Endothelial cell of umbilical vein (primary cell): Measurements from ENCODE around the gene DCAF6. TPM values are rescaled to one million over a fixed set of nuclear protein-coding genes. Genes with fewer than 3 reads are reported as not detected.

ENCODE experiments used
- BruUV-seq: library from RNA; stranded (reverse); fragments of 400-500 nt; replicated peaks from 2 replicates; lab custom pipeline; 2021; lab: Mats Ljungman, UMichigan
- CTCF ChIA-PET: fragments of 300-600, 350-600 bp; sonication (Branson Sonifier 250); formaldehyde crosslinking; loops from one replicate; lab custom pipeline; 2021; ENCODE audit warnings: antibody characterized with exemption, inconsistent platforms; lab: Charles Lee
- POLR2A ChIA-PET: fragments of 300-600, 350-600 bp; sonication (Branson Sonifier 250); formaldehyde crosslinking; loops from one replicate; lab custom pipeline; 2021; ENCODE audit warnings: antibody characterized with exemption, inconsistent platforms; lab: Charles Lee
- DNase-seq: peaks from one replicate; pipeline ENCODE4 v3.0.0-alpha.2; 2011; ENCODE audit warnings: low read depth, low spot score
- FAIRE-seq: peaks from 2 replicates; lab custom pipeline; 2011; peaks lifted over from hg19 to GRCh38; lab: Jason Lieb, UNC
- H2AFZ ChIP-seq: 2 replicates; pipeline ENCODE4 v1.6.0; 2012; ENCODE audit warnings: low read depth, low read length, control low read depth, inconsistent platforms
- H3K27ac ChIP-seq: 2 replicates; pipeline ENCODE4 v1.5.1; 2011; ENCODE audit warnings: low read depth, mild to moderate bottlenecking, control low read depth, low read length, moderate library complexity; ENCODE audit not compliant: insufficient read depth
- H3K27me3 ChIP-seq, 2 experiments: 2 replicates each; pipeline versions ENCODE4 v1.6.0 to v1.6.1; 2011; ENCODE audit warnings: low read length in 2 of 2, mixed read lengths in 1 of 2; ENCODE audit not compliant: control insufficient read depth in 2 of 2, insufficient read depth in 2 of 2
- H3K36me3 ChIP-seq, 2 experiments: 2 replicates in 1 of 2; 3 replicates in 1 of 2; pipeline ENCODE4 v1.5.1; 2011; ENCODE audit warnings: low read length in 2 of 2, mild to moderate bottlenecking in 1 of 2, moderate library complexity in 1 of 2; ENCODE audit not compliant: control insufficient read depth in 2 of 2, insufficient read depth in 2 of 2; ENCODE audit errors: extremely low read depth in 1 of 2
- H3K4me1 ChIP-seq: 3 replicates; pipeline ENCODE4 v1.5.1; 2011; ENCODE audit warnings: mild to moderate bottlenecking, low read length; ENCODE audit not compliant: control insufficient read depth, insufficient read depth; ENCODE audit errors: extremely low read depth
- H3K4me2 ChIP-seq: 2 replicates; pipeline ENCODE4 v1.6.1; 2011; ENCODE audit warnings: low read length, control low read depth, mixed read lengths; ENCODE audit not compliant: insufficient read depth
- H3K4me3 ChIP-seq, 3 experiments: fragments of 200-600 bp in 1 of 3; sonication (generic), shearing (Covaris generic) in 1 of 3; replicated peaks in 1 of 3; 2 replicates each; pipeline ENCODE4 v1.5.1; 2011 to 2016; ENCODE audit warnings: control low read depth in 3 of 3, low read length in 3 of 3, mild to moderate bottlenecking in 2 of 3, inconsistent platforms in 1 of 3, low read depth in 1 of 3, moderate library complexity in 1 of 3; ENCODE audit not compliant: insufficient read depth in 1 of 3
- H3K79me2 ChIP-seq: 2 replicates; pipeline ENCODE4 v1.6.0; 2012; ENCODE audit warnings: low read length, inconsistent platforms; ENCODE audit not compliant: control insufficient read depth, insufficient read depth
- H3K9ac ChIP-seq: replicated peaks from 2 replicates; pipeline ENCODE3; 2011; ENCODE audit warnings: low read length, control low read depth; ENCODE audit not compliant: insufficient read depth; ENCODE audit errors: extremely low read depth
- H3K9me1 ChIP-seq: replicated peaks from 3 replicates; pipeline ENCODE4 v1.6.0; 2011; ENCODE audit warnings: mild to moderate bottlenecking, low read length; ENCODE audit not compliant: control insufficient read depth, insufficient read depth; ENCODE audit errors: extremely low read depth
- H3K9me3 ChIP-seq: replicated peaks from 2 replicates; pipeline ENCODE4 v1.5.1; 2012; ENCODE audit warnings: low read length, inconsistent platforms; ENCODE audit not compliant: control insufficient read depth, insufficient read depth
- H4K20me1 ChIP-seq: replicated peaks from 2 replicates; pipeline ENCODE3; 2011; ENCODE audit warnings: mild to moderate bottlenecking, low read length; ENCODE audit not compliant: control insufficient read depth, insufficient read depth; ENCODE audit errors: extremely low read depth
- EZH2 ChIP-seq: IDR thresholded peaks from 2 replicates; pipeline ENCODE4 v1.6.1; 2012; ENCODE audit warnings: borderline replicate concordance, low read depth, mild to moderate bottlenecking, moderate library complexity, low read length, inconsistent platforms; ENCODE audit not compliant: severe bottlenecking
- FOS ChIP-seq: IDR thresholded peaks from 2 replicates; pipeline ENCODE4 v1.6.1; 2011; ENCODE audit warnings: mild to moderate bottlenecking, low read length, moderate library complexity, borderline replicate concordance; ENCODE audit not compliant: insufficient read depth
- JUN ChIP-seq: IDR thresholded peaks from 2 replicates; pipeline ENCODE4 v1.6.1; 2011; ENCODE audit warnings: borderline replicate concordance, low read depth; ENCODE audit not compliant: insufficient read length, insufficient read depth
- MYC ChIP-seq: IDR thresholded peaks from one replicate; pipeline ENCODE4 v1.6.1; 2011; ENCODE audit warnings: mild to moderate bottlenecking, low read depth, low read length
- dilution Hi-C: fragments of 300-500 bp; cut with MboI; formaldehyde crosslinking; loops from one replicate; pipeline ENCODE4 v1.15.0; 2019; ENCODE audit warnings: low sequenced_read_pairs; ENCODE audit not compliant: extremely low pct_ligation_motif_present
- intact Hi-C: fragments of 100-400 bp; cut with micrococcal nuclease; formaldehyde crosslinking; loops from one replicate; pipeline ENCODE4 v1.10.0; 2022
- polyA plus RNA-seq, 4 experiments: library from polyadenylated mRNA; depleted of rRNA in 3 of 4; stranded (reverse) in 3 of 4; unstranded in 1 of 4; fragments of >200 nt; gene quantifications; 2 replicates each; pipeline versions ENCODE4 v1.2.1 to v1.2.3, GENCODE V29; 2011 to 2012; ENCODE audit warnings: missing spikeins in 1 of 4
- total RNA-seq: library from RNA; stranded (reverse); gene quantifications from 2 replicates; pipeline ENCODE4 v1.2.3, GENCODE V29; 2021
- TF ChIP-seq, protein P1 (sequence below), 2 donors: IDR thresholded peaks; 1 replicate in 1 of 2; 2 replicates in 1 of 2; pipeline ENCODE4 v1.5.1; 2011; ENCODE audit warnings: low read length in 2 of 2, mild to moderate bottlenecking in 2 of 2, moderate library complexity in 2 of 2, control low read depth in 1 of 2, inconsistent platforms in 1 of 2, low read depth in 1 of 2; ENCODE audit not compliant: insufficient read depth in 1 of 2; ENCODE audit errors: extremely low read depth in 1 of 2

Gene DCAF6
- total and polyA plus RNA-seq, 2 donors (not counting 3 experiments of a cell fraction or from before 2014, with no cell fraction given), result 28.6 to 39.4 TPM

- CTCF ChIA-PET, result interaction anchor here (1.7 kb wide), 1 partner anchor 22 kb away, joined by 3 read pairs; no protein-coding TSS in a partner anchor
- TF ChIP-seq JUN, result no peak
- TF ChIP-seq FOS, result no peak
- no peak for TF ChIP-seq EZH2
- TF ChIP-seq MYC, result no peak
- TF ChIP-seq, protein P1, sequence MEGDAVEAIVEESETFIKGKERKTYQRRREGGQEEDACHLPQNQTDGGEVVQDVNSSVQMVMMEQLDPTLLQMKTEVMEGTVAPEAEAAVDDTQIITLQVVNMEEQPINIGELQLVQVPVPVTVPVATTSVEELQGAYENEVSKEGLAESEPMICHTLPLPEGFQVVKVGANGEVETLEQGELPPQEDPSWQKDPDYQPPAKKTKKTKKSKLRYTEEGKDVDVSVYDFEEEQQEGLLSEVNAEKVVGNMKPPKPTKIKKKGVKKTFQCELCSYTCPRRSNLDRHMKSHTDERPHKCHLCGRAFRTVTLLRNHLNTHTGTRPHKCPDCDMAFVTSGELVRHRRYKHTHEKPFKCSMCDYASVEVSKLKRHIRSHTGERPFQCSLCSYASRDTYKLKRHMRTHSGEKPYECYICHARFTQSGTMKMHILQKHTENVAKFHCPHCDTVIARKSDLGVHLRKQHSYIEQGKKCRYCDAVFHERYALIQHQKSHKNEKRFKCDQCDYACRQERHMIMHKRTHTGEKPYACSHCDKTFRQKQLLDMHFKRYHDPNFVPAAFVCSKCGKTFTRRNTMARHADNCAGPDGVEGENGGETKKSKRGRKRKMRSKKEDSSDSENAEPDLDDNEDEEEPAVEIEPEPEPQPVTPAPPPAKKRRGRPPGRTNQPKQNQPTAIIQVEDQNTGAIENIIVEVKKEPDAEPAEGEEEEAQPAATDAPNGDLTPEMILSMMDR (IDR thresholded peaks at IDR 0.05; ENCODE audit: extremely low read depth in 1 of 2, insufficient read depth in 1 of 2, low read depth in 1 of 2, low read length in 2 of 2), result no peak
- no peaks in the 10 kb centered on the region for H3K9me3 ChIP-seq
- FAIRE-seq, result no peak
- H3K4me1 ChIP-seq, result peaks cover 5% of the 10 kb centered on the region
- H4K20me1 ChIP-seq, result no peaks in the 10 kb centered on the region
- no peak overlapping the region for H3K4me3 ChIP-seq
- H3K27ac ChIP-seq, result no peak overlapping the region
- DNase-seq, result no peak
- no peak overlapping the region for H3K4me2 ChIP-seq
- POLR2A ChIA-PET, result no interaction called here
- dilution Hi-C loops, result no loop called here
- H3K9me1 ChIP-seq, result no peaks in the 10 kb centered on the region
- no peaks in the 10 kb centered on the region for H3K79me2 ChIP-seq
- no peaks in the 10 kb centered on the region for H3K36me3 ChIP-seq
- H3K27me3 ChIP-seq, result no peaks in the 10 kb centered on the region
- H2AFZ ChIP-seq, result no peak overlapping the region
- intact Hi-C loops, result loop anchor here (1.0 kb wide), 1 partner anchor 9 kb away; the partner anchor contains the start of gene DCAF6
- no TSS peak for BruUV-seq
- no peak overlapping the region for H3K9ac ChIP-seq
These were observed 9.3 kb upstream of the DCAF6 start for GRCh38 chr1:167927046-167927754.
